Breast epithelium (tissue), 4 donors: Measurements from ENCODE around the gene LTO1. TPM values are rescaled to one million over a fixed set of nuclear protein-coding genes. Genes with fewer than 3 reads are reported as not detected.

Source experiments
- DNase-seq, 2 donors: peaks; one replicate each; pipeline ENCODE4 v3.0.0-alpha.2; 2019; ENCODE audit warnings: low spot score in 2 of 2
- H3K27ac ChIP-seq, 2 donors: fragments of 200-600 bp; sonication (generic) in 1 of 2; one replicate each; pipeline ENCODE4 v1.5.1; 2016 to 2019; ENCODE audit warnings: mild to moderate bottlenecking in 1 of 2
- H3K27me3 ChIP-seq, 2 donors: fragments of 200-600 bp; sonication (generic) in 1 of 2; one replicate each; pipeline versions ENCODE4 v1.5.1 to v1.6.0; 2017 to 2019; ENCODE audit warnings: control low read depth in 1 of 2, mild to moderate bottlenecking in 1 of 2
- H3K36me3 ChIP-seq: fragments of 200-600 bp; one replicate; pipeline ENCODE4 v1.5.1; 2019
- H3K4me1 ChIP-seq, 2 donors: fragments of 200-600 bp; sonication (generic); one replicate each; pipeline ENCODE4 v1.5.1; 2016 to 2019; ENCODE audit warnings: control low read depth in 1 of 2
- H3K4me3 ChIP-seq, 3 donors: fragments of 200-600 bp; sonication (generic); 1 replicate in 2 of 3; 2 replicates in 1 of 3; pipeline ENCODE4 v1.5.1; 2016 to 2019; ENCODE audit warnings: mild to moderate bottlenecking in 3 of 3, moderate library complexity in 2 of 3
- H3K9me3 ChIP-seq, 2 donors: fragments of 200-600 bp; sonication (generic) in 1 of 2; one replicate each; pipeline ENCODE4 v1.5.1; 2016 to 2019; ENCODE audit warnings: control low read depth in 1 of 2
- POLR2A ChIP-seq: fragments of 450-650 bp; IDR thresholded peaks from one replicate; pipeline ENCODE4 v1.6.1; 2016; ENCODE audit warnings: antibody characterized with exemption, mild to moderate bottlenecking, moderate library complexity
- POLR2AphosphoS5 ChIP-seq, 3 donors: sonication (generic); formaldehyde crosslinking; IDR thresholded peaks; one replicate each; pipeline ENCODE4 v1.6.1; 2017; ENCODE audit warnings: antibody characterized with exemption in 3 of 3
- intact Hi-C: fragments of 100-400 bp; cut with DNase I; formaldehyde crosslinking; loops from one replicate; pipeline ENCODE4 v1.15.1; 2023; ENCODE audit warnings: low total_unique reads
- total RNA-seq, 3 donors: library from RNA; depleted of rRNA; stranded (reverse); fragments of >200 nt; gene quantifications; one replicate each; pipeline ENCODE4 v1.1.0, GENCODE V29; 2016
- TF ChIP-seq, protein P1 (sequence below), 3 donors: fragments of 450-650 bp; IDR thresholded peaks; one replicate each; pipeline ENCODE4 v1.5.1; 2016 to 2017; ENCODE audit warnings: antibody characterized with exemption in 3 of 3, mild to moderate bottlenecking in 3 of 3, moderate library complexity in 3 of 3

The LTO1 gene
- total RNA-seq, 3 donors from 2014 or later = 14.1 to 25.5 (median 18.7) TPM

DNA sequence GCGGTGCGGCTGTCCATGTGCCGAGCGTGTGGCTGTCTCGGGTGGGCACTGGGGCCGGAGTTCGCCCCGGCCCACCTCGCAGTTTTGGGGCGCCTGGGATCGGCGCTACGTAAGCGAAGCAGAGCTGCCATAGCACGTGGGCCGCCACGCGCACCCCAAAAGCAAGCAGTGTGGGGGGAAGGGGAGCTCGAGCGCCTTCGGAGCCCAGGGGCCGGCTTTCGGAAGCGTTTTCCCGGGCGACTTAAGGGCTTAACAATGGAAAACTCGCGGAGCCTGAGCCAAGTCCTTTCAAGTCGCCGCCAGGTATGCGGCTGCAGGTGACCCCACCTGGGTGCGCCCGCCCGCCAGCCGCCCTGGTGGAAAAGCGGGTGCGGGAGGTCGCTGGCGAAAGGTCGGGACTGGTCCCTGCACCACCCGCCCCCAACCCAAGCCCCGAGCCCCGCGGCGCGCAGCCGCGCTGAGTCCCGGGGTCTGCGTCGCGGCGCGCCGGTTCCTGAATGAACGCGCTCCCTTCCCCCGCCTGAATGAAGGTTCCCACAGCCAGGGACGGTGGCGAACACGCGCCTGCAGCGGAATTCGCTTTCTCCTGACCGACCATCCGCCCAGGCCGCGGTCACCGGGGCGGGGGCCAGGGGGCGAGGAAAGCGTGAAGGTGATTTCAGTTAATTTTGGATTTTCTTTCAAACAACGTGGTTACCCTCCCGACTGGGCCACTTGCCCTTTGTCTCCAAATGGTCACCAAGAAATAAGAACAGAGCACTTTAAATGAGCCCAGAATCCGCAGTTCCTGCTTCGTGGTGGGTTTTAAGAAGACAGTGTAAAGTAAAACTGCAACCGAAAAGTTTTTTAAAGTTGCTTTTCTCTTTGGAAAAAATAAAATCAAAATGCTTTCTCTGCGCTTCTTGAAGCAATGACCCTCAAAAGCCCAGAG, 36.9 kb downstream of the LTO1 start:
- DNase-seq = no peak
- Histone ChIP-seq H3K27me3 (peaks cover 0 to 14% of the 10 kb centered on the region in 2 donors), H3K27ac (peak overlapping the region; percentile 25 to 27)

DNA sequence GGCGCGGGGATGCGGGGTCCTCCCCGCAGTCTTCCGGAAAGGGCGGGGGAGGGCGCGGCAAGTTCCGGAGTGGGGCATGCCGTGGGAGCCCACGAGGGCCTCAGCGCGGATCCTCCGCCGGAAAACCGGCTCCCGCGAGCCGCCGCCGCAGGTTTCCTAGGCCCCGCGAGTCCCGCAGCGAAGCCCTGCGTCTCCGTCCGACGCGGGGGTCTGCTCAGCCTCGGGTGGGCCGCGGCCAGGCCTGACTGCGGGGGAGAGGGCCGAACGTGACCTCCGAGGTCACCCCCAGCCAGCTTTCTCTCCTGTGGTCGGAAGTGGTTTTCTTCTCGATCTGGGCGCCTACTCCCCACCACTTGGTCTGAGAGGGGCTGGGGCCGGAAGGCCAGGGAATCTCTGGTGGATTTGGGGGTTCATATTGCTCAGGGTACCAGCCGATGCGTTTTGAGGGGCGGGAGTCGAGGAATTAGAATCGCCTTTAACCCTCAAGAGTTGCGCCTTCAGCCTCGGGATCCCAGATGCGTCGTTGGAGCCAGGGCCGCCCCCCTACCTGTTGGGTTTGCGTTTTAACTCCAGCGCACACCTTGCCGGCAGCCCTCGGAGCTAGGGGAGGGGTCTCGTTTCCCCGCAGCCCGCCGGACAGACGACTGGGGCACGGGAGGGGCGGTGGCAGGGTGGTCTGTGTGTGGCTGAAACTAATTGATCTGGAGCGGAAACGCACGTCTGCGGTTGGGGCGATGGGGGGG, 37.8 kb downstream of the LTO1 start:
- Histone ChIP-seq H3K27me3 (peaks cover 0 to 14% of the 10 kb centered on the region in 2 donors), H3K36me3 (no peaks in the 10 kb centered on the region), H3K9me3 (no peaks in the 10 kb centered on the region), H3K4me1 (peaks cover 10 to 33% of the 10 kb centered on the region in 2 donors), H3K4me3 (peak overlapping the region; percentile 42 to 89 (median 51)), H3K27ac (peak overlapping the region; percentile 27 to 40)
- TF ChIP-seq, protein P1, sequence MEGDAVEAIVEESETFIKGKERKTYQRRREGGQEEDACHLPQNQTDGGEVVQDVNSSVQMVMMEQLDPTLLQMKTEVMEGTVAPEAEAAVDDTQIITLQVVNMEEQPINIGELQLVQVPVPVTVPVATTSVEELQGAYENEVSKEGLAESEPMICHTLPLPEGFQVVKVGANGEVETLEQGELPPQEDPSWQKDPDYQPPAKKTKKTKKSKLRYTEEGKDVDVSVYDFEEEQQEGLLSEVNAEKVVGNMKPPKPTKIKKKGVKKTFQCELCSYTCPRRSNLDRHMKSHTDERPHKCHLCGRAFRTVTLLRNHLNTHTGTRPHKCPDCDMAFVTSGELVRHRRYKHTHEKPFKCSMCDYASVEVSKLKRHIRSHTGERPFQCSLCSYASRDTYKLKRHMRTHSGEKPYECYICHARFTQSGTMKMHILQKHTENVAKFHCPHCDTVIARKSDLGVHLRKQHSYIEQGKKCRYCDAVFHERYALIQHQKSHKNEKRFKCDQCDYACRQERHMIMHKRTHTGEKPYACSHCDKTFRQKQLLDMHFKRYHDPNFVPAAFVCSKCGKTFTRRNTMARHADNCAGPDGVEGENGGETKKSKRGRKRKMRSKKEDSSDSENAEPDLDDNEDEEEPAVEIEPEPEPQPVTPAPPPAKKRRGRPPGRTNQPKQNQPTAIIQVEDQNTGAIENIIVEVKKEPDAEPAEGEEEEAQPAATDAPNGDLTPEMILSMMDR (IDR thresholded peaks at IDR 0.05) = no peak
- no peak for TF ChIP-seq POLR2AphosphoS5 (IDR thresholded peaks at IDR 0.05)
- no peak for TF ChIP-seq POLR2A
- intact Hi-C loops = loop anchor here (10.0 kb wide), 1 partner anchor 1913 kb away; no protein-coding TSS in a partner anchor
- peak in 1 of 2 donors; percentile 50 for DNase-seq

More for the DNA sequence above, 36.9 kb downstream of the LTO1 start:
- H3K4me1 ChIP-seq = peaks cover 10 to 33% of the 10 kb centered on the region in 2 donors
- no peaks in the 10 kb centered on the region for H3K9me3 ChIP-seq
- TF ChIP-seq POLR2A (no peak), POLR2AphosphoS5 (IDR thresholded peaks at IDR 0.05) (peak in 1 of 3 donors; percentile 23)
- TF ChIP-seq, protein P1 (IDR thresholded peaks at IDR 0.05) = no peak
- intact Hi-C loops = loop anchor here (10.0 kb wide), 1 partner anchor 1913 kb away; no protein-coding TSS in a partner anchor
- H3K4me3 ChIP-seq = peak overlapping the region; percentile 42 to 89 (median 51)
- no peaks in the 10 kb centered on the region for H3K36me3 ChIP-seq

DNA sequence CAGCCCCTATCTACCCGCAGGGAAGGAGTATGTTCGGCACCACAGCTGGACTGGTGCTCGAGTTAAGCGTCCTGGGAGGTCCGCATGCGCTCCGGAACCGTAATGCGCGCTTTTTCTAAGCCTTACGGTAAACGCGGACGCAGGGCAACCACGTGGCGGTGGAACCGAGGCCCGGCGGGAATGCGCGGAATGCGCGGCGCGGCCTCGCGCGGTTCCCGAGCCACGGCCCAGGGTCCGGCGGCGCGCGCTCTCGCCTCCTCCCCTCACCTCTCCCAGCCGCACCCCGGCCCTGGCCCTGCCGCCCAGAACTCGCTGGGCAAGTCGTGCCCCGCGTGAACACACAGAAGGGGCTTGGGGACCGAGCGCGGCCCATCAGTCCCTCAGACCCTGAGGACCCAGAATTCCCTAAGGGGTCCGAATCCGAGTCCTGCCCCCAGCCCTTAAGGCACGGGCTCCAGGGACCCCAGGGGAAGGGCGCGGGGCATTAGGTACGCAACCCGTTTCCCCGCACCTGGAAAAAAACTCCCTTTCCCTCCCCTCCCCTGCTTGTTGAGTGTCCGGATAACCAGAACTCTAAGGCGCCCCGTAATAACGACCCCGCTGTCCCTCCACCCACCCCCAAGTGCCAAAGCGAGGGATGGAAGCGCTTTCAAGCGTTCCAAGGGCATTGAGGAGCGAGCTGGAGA, 38.5 kb downstream of the LTO1 start:
- peak; percentile 33 to 57 (median 47) for TF ChIP-seq POLR2AphosphoS5 (IDR thresholded peaks at IDR 0.05)
- TF ChIP-seq, protein P1 (IDR thresholded peaks at IDR 0.05) = no peak
- Histone ChIP-seq H3K9me3 (no peaks in the 10 kb centered on the region), H3K27ac (peak overlapping the region; percentile 27 to 40), H3K27me3 (peaks cover 0 to 14% of the 10 kb centered on the region in 2 donors), H3K4me1 (peaks cover 10 to 33% of the 10 kb centered on the region in 2 donors), H3K4me3 (peak overlapping the region; percentile 42 to 89 (median 51)), H3K36me3 (no peaks in the 10 kb centered on the region)
- intact Hi-C loops = loop anchor here (10.0 kb wide), 1 partner anchor 1912 kb away; no protein-coding TSS in a partner anchor
- peak in 1 of 2 donors; percentile 69 for DNase-seq

DNA sequence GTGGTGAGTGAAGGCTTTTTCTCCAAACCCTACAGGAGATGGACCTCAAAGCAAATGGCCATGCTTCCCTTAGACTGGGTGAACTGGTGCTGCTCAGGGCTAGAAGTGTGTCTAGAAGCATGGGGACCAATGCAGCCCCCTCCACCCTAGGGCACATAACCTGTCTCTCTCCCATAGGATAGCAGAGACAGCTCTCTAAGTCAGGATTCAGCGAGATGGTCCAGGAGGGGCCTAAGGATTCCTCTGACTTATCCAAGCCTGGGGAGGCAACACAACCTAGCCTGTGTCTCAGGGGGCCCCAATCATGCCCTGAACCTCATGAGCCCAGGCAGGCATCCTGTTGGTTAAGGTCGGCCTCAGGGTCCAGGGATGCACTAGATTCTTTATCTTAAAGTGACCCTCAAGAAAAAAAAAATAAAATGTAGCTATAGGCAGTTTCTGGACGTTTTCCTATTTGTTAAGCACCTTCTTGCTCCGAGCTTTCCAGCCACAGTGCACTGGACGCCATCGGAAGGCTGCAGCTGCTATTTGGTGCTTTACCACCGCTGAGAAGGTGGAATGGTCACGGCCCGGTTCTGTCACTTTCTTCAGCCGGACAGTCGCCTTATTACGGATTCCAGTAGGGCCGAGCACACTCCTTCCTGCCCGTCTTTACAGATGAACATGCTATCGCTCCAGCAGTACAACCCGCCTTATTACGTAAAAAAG, 39.2 kb downstream of the LTO1 start:
- TF ChIP-seq POLR2AphosphoS5 (IDR thresholded peaks at IDR 0.05) (no peak), POLR2A (no peak)
- no peak for DNase-seq
- H3K4me1 ChIP-seq = peaks cover 8 to 33% of the 10 kb centered on the region in 2 donors
- no peaks in the 10 kb centered on the region for H3K9me3 ChIP-seq
- intact Hi-C loops = loop anchor here (10.0 kb wide), 1 partner anchor 1911 kb away; no protein-coding TSS in a partner anchor
- H3K27me3 ChIP-seq = peaks cover 0 to 14% of the 10 kb centered on the region in 2 donors
- peak overlapping the region in 2 of 3 donors; percentile 51 to 89 for H3K4me3 ChIP-seq
- no peak overlapping the region for H3K27ac ChIP-seq
- no peaks in the 10 kb centered on the region for H3K36me3 ChIP-seq
